ENCODE results near the gene FOCAD. TPM values are rescaled to one million over a fixed set of nuclear protein-coding genes. Genes with fewer than 3 reads are reported as not detected.
"Not testable (repeated sequence)": the region's sequence is repeated elsewhere in the genome, so short reads cannot be mapped to it uniquely, and the experiment has no call there.

Gene FOCAD
- total RNA-seq, 2 donors from 2014 or later: 42.5 to 50.1 TPM

DNA sequence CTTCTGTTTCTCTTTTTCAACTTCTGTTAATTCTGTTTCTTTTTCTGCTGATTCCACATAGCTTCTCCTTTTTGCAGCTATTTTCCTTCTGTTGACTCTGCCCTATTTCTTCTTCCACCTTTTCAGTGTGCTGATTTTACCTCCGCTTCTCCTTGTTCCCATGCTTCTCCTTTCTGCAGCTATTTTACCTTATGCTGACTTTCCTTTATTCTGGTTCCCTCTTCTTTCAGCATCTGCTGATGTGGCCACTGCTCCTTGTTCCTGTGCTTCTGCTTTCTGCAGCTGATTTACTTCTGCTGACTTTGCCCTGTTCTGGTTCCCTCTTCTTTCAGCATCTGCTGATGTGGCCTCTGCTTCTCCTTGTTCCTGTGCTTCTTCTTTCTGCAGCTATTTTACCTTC, 288.6 kb downstream of the FOCAD start:
- Histone ChIP-seq H3K27ac (no peak overlapping the region), H3K4me1 (no peaks in the 10 kb centered on the region), H3K27me3 (no peaks in the 10 kb centered on the region), H3K36me3 (peaks cover 17% of the 10 kb centered on the region), H3K4me3 (no peak overlapping the region), H3K9me3 (no peaks in the 10 kb centered on the region)
- no peak for DNase-seq (ENCODE audit: low spot score)
- TF ChIP-seq, protein P1, sequence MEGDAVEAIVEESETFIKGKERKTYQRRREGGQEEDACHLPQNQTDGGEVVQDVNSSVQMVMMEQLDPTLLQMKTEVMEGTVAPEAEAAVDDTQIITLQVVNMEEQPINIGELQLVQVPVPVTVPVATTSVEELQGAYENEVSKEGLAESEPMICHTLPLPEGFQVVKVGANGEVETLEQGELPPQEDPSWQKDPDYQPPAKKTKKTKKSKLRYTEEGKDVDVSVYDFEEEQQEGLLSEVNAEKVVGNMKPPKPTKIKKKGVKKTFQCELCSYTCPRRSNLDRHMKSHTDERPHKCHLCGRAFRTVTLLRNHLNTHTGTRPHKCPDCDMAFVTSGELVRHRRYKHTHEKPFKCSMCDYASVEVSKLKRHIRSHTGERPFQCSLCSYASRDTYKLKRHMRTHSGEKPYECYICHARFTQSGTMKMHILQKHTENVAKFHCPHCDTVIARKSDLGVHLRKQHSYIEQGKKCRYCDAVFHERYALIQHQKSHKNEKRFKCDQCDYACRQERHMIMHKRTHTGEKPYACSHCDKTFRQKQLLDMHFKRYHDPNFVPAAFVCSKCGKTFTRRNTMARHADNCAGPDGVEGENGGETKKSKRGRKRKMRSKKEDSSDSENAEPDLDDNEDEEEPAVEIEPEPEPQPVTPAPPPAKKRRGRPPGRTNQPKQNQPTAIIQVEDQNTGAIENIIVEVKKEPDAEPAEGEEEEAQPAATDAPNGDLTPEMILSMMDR (IDR thresholded peaks at IDR 0.05): no peak

DNA sequence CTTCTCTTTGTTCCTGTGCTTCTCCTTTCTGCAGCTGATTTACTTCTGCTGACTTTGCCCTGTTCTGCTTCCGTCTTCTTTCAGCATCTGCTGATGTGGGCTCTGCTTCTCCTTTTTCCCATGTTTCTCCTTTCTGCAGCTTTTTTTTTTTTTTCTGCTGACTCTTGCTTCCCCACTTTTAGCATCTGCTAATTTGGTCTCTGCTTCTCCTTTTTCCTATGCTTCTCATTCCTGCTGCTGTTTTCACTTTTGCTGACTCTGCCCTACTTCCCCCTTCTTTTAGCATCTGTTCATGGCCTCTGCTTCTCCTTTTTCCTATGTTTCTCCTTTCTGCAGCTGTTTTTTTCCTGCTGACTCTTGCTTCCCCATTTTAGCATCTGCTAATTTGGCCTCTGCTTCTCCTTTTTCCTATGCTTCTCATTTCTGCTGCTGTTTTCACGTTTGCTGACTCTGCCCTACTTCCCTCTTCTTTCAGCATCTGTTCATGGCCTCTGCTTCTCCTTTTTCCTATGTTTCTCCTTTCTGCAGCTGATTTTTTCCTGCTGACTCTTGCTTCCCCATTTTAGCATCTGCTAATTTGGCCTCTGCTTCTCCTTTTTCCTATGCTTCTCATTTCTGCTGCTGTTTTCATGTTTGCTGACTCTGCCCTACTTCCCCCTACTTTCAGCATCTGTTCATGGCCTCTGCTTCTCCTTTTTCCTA, 289.3 kb downstream of the FOCAD start:
- not testable (repeated sequence) for H3K4me3 ChIP-seq; H3K27ac ChIP-seq; H3K4me1 ChIP-seq; H3K9me3 ChIP-seq; DNase-seq (ENCODE audit: low spot score); H3K27me3 ChIP-seq
- peaks cover 17% of the 10 kb centered on the region for H3K36me3 ChIP-seq

DNA sequence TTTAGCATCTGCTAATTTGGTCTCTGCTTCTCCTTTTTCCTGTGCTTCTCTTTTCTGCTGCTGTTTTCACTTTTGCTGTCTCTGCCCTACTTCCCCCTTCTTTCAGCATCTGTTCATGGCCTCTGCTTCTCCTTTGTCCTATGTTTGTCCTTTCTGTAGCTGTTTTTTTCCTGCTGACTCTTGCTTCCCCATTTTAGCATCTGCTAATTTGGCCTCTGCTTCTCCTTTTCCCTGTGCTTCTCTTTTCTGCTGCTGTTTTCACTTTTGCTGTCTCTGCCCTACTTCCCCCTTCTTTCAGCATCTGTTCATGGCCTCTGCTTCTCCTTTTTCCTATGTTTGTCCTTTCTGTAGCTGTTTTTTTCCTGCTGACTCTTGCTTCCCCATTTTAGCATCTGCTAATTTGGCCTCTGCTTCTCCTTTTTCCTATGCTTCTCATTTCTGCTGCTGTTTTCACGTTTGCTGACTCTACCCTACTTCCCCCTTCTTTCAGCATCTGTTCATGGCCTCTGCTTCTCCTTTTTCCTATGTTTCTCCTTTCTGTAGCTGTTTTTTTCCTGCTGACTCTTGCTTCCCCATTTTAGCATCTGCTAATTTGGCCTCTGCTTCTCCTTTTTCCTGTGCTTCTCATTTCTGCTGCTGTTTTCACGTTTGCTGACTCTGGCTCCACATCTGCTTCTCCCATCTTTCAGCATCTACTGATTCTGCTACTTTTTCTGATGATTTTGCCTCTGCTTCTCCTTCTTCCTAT, 290.3 kb downstream of the FOCAD start:
- not testable (repeated sequence) for H3K4me3 ChIP-seq; H3K4me1 ChIP-seq; H3K27ac ChIP-seq; DNase-seq (ENCODE audit: low spot score); H3K9me3 ChIP-seq; H3K27me3 ChIP-seq
- peaks cover 17% of the 10 kb centered on the region for H3K36me3 ChIP-seq

DNA sequence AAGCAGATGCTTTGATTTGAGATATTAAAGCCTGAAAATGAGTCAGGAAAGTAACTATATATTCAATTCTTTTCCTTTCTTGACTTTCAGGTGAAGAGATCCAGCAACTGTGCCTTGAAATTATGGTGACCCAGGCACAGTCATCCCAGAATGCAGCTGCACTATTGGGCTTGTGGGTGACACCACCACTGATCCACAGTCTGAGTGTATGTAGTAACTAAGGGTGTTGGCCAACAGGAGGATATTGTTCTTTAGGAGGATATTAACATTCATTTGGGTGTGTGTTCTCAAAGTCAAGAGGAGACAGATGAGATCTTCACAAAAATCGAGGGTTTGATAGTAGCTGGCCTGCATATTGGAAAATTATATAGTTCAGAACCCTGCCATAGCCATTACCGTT, 294.2 kb downstream of the FOCAD start:
- Histone ChIP-seq H3K4me3 (no peak overlapping the region), H3K9me3 (no peaks in the 10 kb centered on the region), H3K27me3 (no peaks in the 10 kb centered on the region), H3K36me3 (peaks cover 19% of the 10 kb centered on the region), H3K27ac (no peak overlapping the region), H3K4me1 (peaks cover 0 to 12% of the 10 kb centered on the region in 2 donors)
- TF ChIP-seq, protein P1 (IDR thresholded peaks at IDR 0.05): no peak
- DNase-seq (ENCODE audit: low spot score): no peak

DNA sequence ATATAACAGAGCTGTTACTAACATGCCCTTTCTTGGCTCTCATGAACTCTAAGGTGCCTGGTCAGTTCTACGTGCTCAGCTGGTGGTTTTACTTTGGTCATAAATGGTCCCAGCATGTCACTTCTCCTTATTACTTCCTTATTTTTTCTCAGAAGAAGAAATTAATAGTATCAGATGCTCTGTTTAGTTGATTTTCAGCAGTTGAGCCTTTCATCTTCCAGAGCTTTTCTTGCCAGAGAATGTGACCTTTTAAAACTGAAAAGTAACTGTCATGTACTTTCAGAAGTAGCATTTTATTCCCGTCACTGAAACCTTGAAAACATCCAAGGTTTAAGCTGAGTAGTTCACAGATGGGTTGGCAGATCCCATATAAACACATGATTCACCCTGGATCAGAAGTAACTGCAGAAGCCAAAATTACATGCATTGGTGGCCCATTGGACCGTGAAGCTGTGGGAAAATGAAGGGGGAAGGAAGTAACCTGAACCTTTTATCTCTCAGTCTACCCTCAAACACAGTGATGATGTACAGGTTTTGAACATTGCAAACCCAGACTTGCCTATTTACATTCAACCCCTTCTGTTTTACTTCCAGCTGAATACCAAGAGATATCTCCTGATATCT, 296.9 kb downstream of the FOCAD start:
- Histone ChIP-seq H3K4me3 (no peak overlapping the region), H3K4me1 (peaks cover 0 to 12% of the 10 kb centered on the region in 2 donors), H3K27ac (no peak overlapping the region), H3K27me3 (no peaks in the 10 kb centered on the region), H3K36me3 (peaks cover 19% of the 10 kb centered on the region), H3K9me3 (no peaks in the 10 kb centered on the region)
- DNase-seq (ENCODE audit: low spot score): no peak
- TF ChIP-seq, protein P1 (IDR thresholded peaks at IDR 0.05): no peak

DNA sequence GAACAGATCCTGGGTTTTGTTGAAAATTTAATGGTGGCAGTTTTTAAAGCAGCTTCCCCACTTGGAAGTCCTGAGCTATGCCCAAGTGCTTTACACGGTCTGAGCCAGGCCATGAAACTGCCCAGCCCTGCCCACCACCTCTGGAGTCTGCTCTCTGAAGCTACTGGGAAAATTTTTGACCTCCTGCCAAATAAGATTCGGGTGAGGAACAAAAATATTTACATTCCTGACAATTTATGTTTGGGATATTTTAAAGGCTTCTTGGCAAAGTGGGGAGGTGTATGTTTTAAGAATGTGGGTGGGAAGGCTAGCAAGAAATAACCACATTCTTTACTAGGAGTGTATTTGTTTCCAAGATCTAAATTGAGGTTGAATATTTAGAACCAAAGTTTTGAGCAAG, 297.4 kb downstream of the FOCAD start:
- H3K4me1 ChIP-seq: peaks cover 0 to 12% of the 10 kb centered on the region in 2 donors
- no peaks in the 10 kb centered on the region for H3K9me3 ChIP-seq
- no peak overlapping the region for H3K27ac ChIP-seq
- no peak overlapping the region for H3K4me3 ChIP-seq
- TF ChIP-seq, protein P1 (IDR thresholded peaks at IDR 0.05): no peak
- DNase-seq (ENCODE audit: low spot score): no peak
- H3K27me3 ChIP-seq: no peaks in the 10 kb centered on the region
- H3K36me3 ChIP-seq: peaks cover 17% of the 10 kb centered on the region
